ENCODE data around the gene CYP2C19.

Gene CYP2C19

GRCh38 chr10:94762393-94762792, at the start of gene CYP2C19:
Gene CYP2C19, plus strand, starts transcription at chr10:94762681. Its CDS starts 25 bp downstream, at chr10:94762706.
- H3K4me3 Mint-ChIP-seq, result no peak within 1 kb of the TSS

GRCh38 chr10:94725871-94726270, 36.6 kb upstream of the CYP2C19 start:
- Mint-ChIP-seq H3K27me3 (ENCODE audit: low read depth, poor library complexity) (no peaks in the 10 kb centered on the region), H3K36me3 (ENCODE audit: low read depth) (no peaks in the 10 kb centered on the region), H3K27ac (no peak overlapping the region), H3K4me3 (no peak overlapping the region), H3K9me3 (no peaks in the 10 kb centered on the region), H3K4me1 (no peaks in the 10 kb centered on the region)
- no peak for DNase-seq
- no peak for TF ChIP-seq CTCF (IDR thresholded peaks at IDR 0.05)

More at GRCh38 chr10:94762393-94762792, at the start of gene CYP2C19:
- no peaks in the 10 kb centered on the region for H3K27me3 Mint-ChIP-seq (ENCODE audit: low read depth, poor library complexity)
- no peak for TF ChIP-seq CTCF (IDR thresholded peaks at IDR 0.05)
- H3K27ac Mint-ChIP-seq, result no peak within 1 kb of the TSS
- H3K36me3 Mint-ChIP-seq (ENCODE audit: low read depth), result no peaks in the 10 kb centered on the region
- H3K4me1 Mint-ChIP-seq, result no peaks in the 10 kb centered on the region
- H3K9me3 Mint-ChIP-seq, result peaks cover 7% of the 10 kb centered on the region
- no peak for DNase-seq

GRCh38 chr10:94735197-94735596, 27.3 kb upstream of the CYP2C19 start:
- no peak for TF ChIP-seq CTCF (IDR thresholded peaks at IDR 0.05)
- H3K36me3 Mint-ChIP-seq (ENCODE audit: low read depth), result no peaks in the 10 kb centered on the region
- DNase-seq, result no peak
- peaks cover 3% of the 10 kb centered on the region for H3K27me3 Mint-ChIP-seq (ENCODE audit: low read depth, poor library complexity)
- H3K4me1 Mint-ChIP-seq, result no peaks in the 10 kb centered on the region
- peaks cover 6% of the 10 kb centered on the region for H3K9me3 Mint-ChIP-seq
- no peak overlapping the region for H3K27ac Mint-ChIP-seq
- H3K4me3 Mint-ChIP-seq, result no peak overlapping the region

GRCh38 chr10:94738588-94738987, 23.9 kb upstream of the CYP2C19 start:
- TF ChIP-seq CTCF (IDR thresholded peaks at IDR 0.05), result no peak
- Mint-ChIP-seq H3K4me3 (no peak overlapping the region), H3K27me3 (ENCODE audit: low read depth, poor library complexity) (peaks cover 5% of the 10 kb centered on the region), H3K27ac (no peak overlapping the region), H3K4me1 (no peaks in the 10 kb centered on the region), H3K9me3 (peaks cover 32% of the 10 kb centered on the region), H3K36me3 (ENCODE audit: low read depth) (no peaks in the 10 kb centered on the region)
- no peak for DNase-seq

GRCh38 chr10:94747137-94747536, 15.3 kb upstream of the CYP2C19 start:
- Mint-ChIP-seq H3K4me3 (no peak overlapping the region), H3K36me3 (ENCODE audit: low read depth) (no peaks in the 10 kb centered on the region)

More at GRCh38 chr10:94747137-94747536, 15.3 kb upstream of the CYP2C19 start:
- DNase-seq, result no peak
- Mint-ChIP-seq H3K27me3 (ENCODE audit: low read depth, poor library complexity) (no peaks in the 10 kb centered on the region), H3K4me1 (no peaks in the 10 kb centered on the region), H3K9me3 (peaks cover 57% of the 10 kb centered on the region), H3K27ac (no peak overlapping the region)
- TF ChIP-seq CTCF (IDR thresholded peaks at IDR 0.05), result no peak
